Thymus (tissue), 11 donors: ENCODE data around the gene CEACAM19. TPM values are rescaled to one million over a fixed set of nuclear protein-coding genes. Genes with fewer than 3 reads are reported as not detected.
A peak's percentile ranks its signal among the peaks of the same experiment; 100 is the strongest.
"Not testable (repeated sequence)": the region's sequence is repeated elsewhere in the genome, so short reads cannot be mapped to it uniquely, and the experiment has no call there.

Source experiments
- DNase-seq, 9 donors: peaks; one replicate each; pipeline ENCODE4 v3.0.0-alpha.2; 2013; ENCODE audit warnings: low spot score in 9 of 9, low read depth in 6 of 9, missing footprints in 1 of 9
- H3K27ac ChIP-seq, 2 donors: one replicate each; pipeline ENCODE4 v1.5.1; 2013; ENCODE audit warnings: control low read depth in 1 of 2, low read depth in 1 of 2, low read length in 1 of 2, mild to moderate bottlenecking in 1 of 2, moderate library complexity in 1 of 2
- H3K27me3 ChIP-seq, 2 donors: one replicate each; pipeline ENCODE4 v1.5.1; 2013; ENCODE audit warnings: low read length in 1 of 2; ENCODE audit not compliant: control insufficient read depth in 2 of 2, insufficient read depth in 1 of 2
- H3K36me3 ChIP-seq, 2 donors: one replicate each; pipeline ENCODE4 v1.5.1; 2013; ENCODE audit warnings: low read length in 1 of 2, mild to moderate bottlenecking in 1 of 2, moderate library complexity in 1 of 2; ENCODE audit not compliant: control insufficient read depth in 2 of 2, insufficient read depth in 2 of 2
- H3K4me1 ChIP-seq, 2 donors: one replicate each; pipeline ENCODE4 v1.5.1; 2013; ENCODE audit warnings: low read length in 2 of 2; ENCODE audit not compliant: control insufficient read depth in 2 of 2, insufficient read depth in 2 of 2
- H3K4me3 ChIP-seq, 2 donors: one replicate each; pipeline ENCODE4 v1.5.1; 2013; ENCODE audit warnings: low read length in 2 of 2, control low read depth in 1 of 2, mild to moderate bottlenecking in 1 of 2
- H3K9me3 ChIP-seq, 2 donors: one replicate each; pipeline ENCODE4 v1.5.1; 2013; ENCODE audit warnings: low read length in 1 of 2, mild to moderate bottlenecking in 1 of 2; ENCODE audit not compliant: control insufficient read depth in 2 of 2, insufficient read depth in 1 of 2
- WGBS: extraction: QIAGEN DNeasy Blood & Tissue Kit; methylation state at CpG from one replicate; pipeline ENCODE4 v1.1.7; 2013; 5-methylcytosine and 5-hydroxymethylcytosine counted together
- polyA plus RNA-seq: library from polyadenylated mRNA; stranded (reverse); fragments of 200-250 nt; gene quantifications from one replicate; pipeline ENCODE4 v1.2.3, GENCODE V29; 2013
- total RNA-seq: library from RNA; stranded (reverse); fragments of 120-200 nt; gene quantifications from one replicate; pipeline ENCODE4 v1.2.4, GENCODE V29; 2013
- donor health status: healthy.

The CEACAM19 gene
- total and polyA plus RNA-seq, 2 donors, result 0.28 to 3.5 TPM

GRCh38 chr19:44681992-44682790, 10.9 kb downstream of the CEACAM19 start:
- no peak for DNase-seq
- Histone ChIP-seq H3K36me3 (no peaks in the 10 kb centered on the region), H3K4me3 (no peak overlapping the region), H3K27me3 (no peaks in the 10 kb centered on the region), H3K9me3 (no peaks in the 10 kb centered on the region), H3K4me1 (peaks cover 0 to 5% of the 10 kb centered on the region in 2 donors), H3K27ac (no peak overlapping the region)
- 94% methylated on average over 15 of the region's 15 CpGs for WGBS

GRCh38 chr19:44682807-44683206, 11.5 kb downstream of the CEACAM19 start:
- Histone ChIP-seq H3K36me3 (no peaks in the 10 kb centered on the region), H3K4me3 (no peak overlapping the region), H3K27ac (no peak overlapping the region), H3K4me1 (peaks cover 0 to 5% of the 10 kb centered on the region in 2 donors), H3K27me3 (no peaks in the 10 kb centered on the region), H3K9me3 (no peaks in the 10 kb centered on the region)
- no peak for DNase-seq
- 92% methylated on average over 2 of the region's 2 CpGs for WGBS

GRCh38 chr19:44683434-44684210, 12.3 kb downstream of the CEACAM19 start:
- Histone ChIP-seq H3K36me3 (no peaks in the 10 kb centered on the region), H3K4me1 (peaks cover 0 to 5% of the 10 kb centered on the region in 2 donors), H3K4me3 (no peak overlapping the region), H3K27me3 (no peaks in the 10 kb centered on the region), H3K9me3 (no peaks in the 10 kb centered on the region), H3K27ac (no peak overlapping the region)
- WGBS, result 78% methylated on average over 9 of the region's 9 CpGs
- no peak for DNase-seq

GRCh38 chr19:44684396-44684795, 13.1 kb downstream of the CEACAM19 start:
- 95% methylated on average over 3 of the region's 3 CpGs for WGBS
- not testable (repeated sequence) for H3K27me3 ChIP-seq

GRCh38 chr19:44684892-44685863, 13.9 kb downstream of the CEACAM19 start:
- no peaks in the 10 kb centered on the region for H3K36me3 ChIP-seq
- H3K9me3 ChIP-seq, result no peaks in the 10 kb centered on the region
- H3K4me3 ChIP-seq, result no peak overlapping the region
- no peak overlapping the region for H3K27ac ChIP-seq
- no peaks in the 10 kb centered on the region for H3K27me3 ChIP-seq
- WGBS, result 50% methylated on average over 25 of the region's 25 CpGs
- peaks cover 0 to 5% of the 10 kb centered on the region in 2 donors for H3K4me1 ChIP-seq
- peak in 1 of 9 donors; percentile 29 for DNase-seq

More at GRCh38 chr19:44684396-44684795, 13.1 kb downstream of the CEACAM19 start:
- not testable (repeated sequence) for H3K9me3 ChIP-seq, DNase-seq, H3K36me3 ChIP-seq, H3K27ac ChIP-seq, H3K4me1 ChIP-seq, H3K4me3 ChIP-seq

GRCh38 chr19:44685877-44686276, 14.6 kb downstream of the CEACAM19 start:
- no peak overlapping the region for H3K27ac ChIP-seq
- no peaks in the 10 kb centered on the region for H3K9me3 ChIP-seq
- H3K4me1 ChIP-seq, result peaks cover 0 to 5% of the 10 kb centered on the region in 2 donors
- no peaks in the 10 kb centered on the region for H3K27me3 ChIP-seq
- H3K36me3 ChIP-seq, result no peaks in the 10 kb centered on the region
- H3K4me3 ChIP-seq, result no peak overlapping the region
- 23% methylated on average over 4 of the region's 4 CpGs for WGBS
- no peak for DNase-seq

- Histone ChIP-seq H3K27me3 (no peaks in the 10 kb centered on the region), H3K36me3 (no peaks in the 10 kb centered on the region), H3K9me3 (no peaks in the 10 kb centered on the region), H3K4me3 (no peak overlapping the region), H3K27ac (no peak overlapping the region), H3K4me1 (peaks cover 0 to 7% of the 10 kb centered on the region in 2 donors)
- 95% methylated on average over 4 of the region's 4 CpGs for WGBS
- DNase-seq, result no peak
Observed at GRCh38 chr19:44686896-44687295, 15.6 kb downstream of the CEACAM19 start.

GRCh38 chr19:44687888-44688287, 16.6 kb downstream of the CEACAM19 start:
- H3K4me1 ChIP-seq, result peaks cover 0 to 12% of the 10 kb centered on the region in 2 donors
- no peak overlapping the region for H3K4me3 ChIP-seq
- H3K9me3 ChIP-seq, result no peaks in the 10 kb centered on the region
- H3K27me3 ChIP-seq, result no peaks in the 10 kb centered on the region
- DNase-seq, result no peak
- H3K27ac ChIP-seq, result no peak overlapping the region
- no peaks in the 10 kb centered on the region for H3K36me3 ChIP-seq
- WGBS, result 92% methylated on average over 7 of the region's 7 CpGs
